H1 (cell line): ENCODE data around the gene TCF4. TPM values are rescaled to one million over a fixed set of nuclear protein-coding genes. Genes with fewer than 3 reads are reported as not detected.

Experiments used
- JUN ChIP-seq: IDR thresholded peaks from 2 replicates; pipeline ENCODE4 v1.6.1; 2011; ENCODE audit warnings: low read depth, mild to moderate bottlenecking, improper control_type of control experiment, low read length
- KDM1A ChIP-seq: fragments of 200-600, 300-600 bp; sonication (generic); IDR thresholded peaks from 2 replicates; pipeline ENCODE4 v1.7.1; 2016; ENCODE audit warnings: mild to moderate bottlenecking, low read length, borderline replicate concordance
- KDM4A ChIP-seq: IDR thresholded peaks from one replicate; pipeline ENCODE4 v1.7.1; 2012; ENCODE audit warnings: low read depth, mild to moderate bottlenecking, moderate library complexity, low read length, inconsistent platforms; ENCODE audit not compliant: severe bottlenecking
- SP4 ChIP-seq: IDR thresholded peaks from 2 replicates; pipeline ENCODE4 v1.6.1; 2012; ENCODE audit warnings: low read length, inconsistent platforms
- polyA plus RNA-seq, 7 experiments: library from polyadenylated mRNA; depleted of rRNA in 3 of 7; stranded (reverse) in 5 of 7; unstranded in 2 of 7; fragments of >200 nt in 5 of 7; fragments of 200-250 nt in 2 of 7; gene quantifications; 1 replicate in 5 of 7; 2 replicates in 1 of 7; 4 replicates in 1 of 7; pipeline versions ENCODE4 v1.2.1 to v1.2.3, GENCODE V29; 2011 to 2013; ENCODE audit warnings: missing spikeins in 2 of 7, mixed read lengths in 2 of 7
- total RNA-seq: library from RNA; stranded (reverse); fragmentation: NEBNext Ultra II Directional; extraction: Animal tissue kit (Norgen Biotek cat#: 25700); gene quantifications from 2 replicates; pipeline ENCODE4 v1.2.1, GENCODE V29; 2021

TCF4 gene
- total and polyA plus RNA-seq, 2 of the 8 experiments (the other 6 are each of a cell fraction or from before 2014, with no cell fraction given), result 59.3 to 118 TPM

- TF ChIP-seq SP4, result no peak
- no peak for TF ChIP-seq JUN
- TF ChIP-seq KDM1A, result no peak
- no peak for TF ChIP-seq KDM4A
- TF ChIP-seq, all 59 proteins: peak for 0
These were observed 101.1 kb downstream of the TCF4 start (continued) for GRCh38 chr18:55486936-55487335.
